Measurements from ENCODE around the gene SPSB2.

Gene SPSB2

GRCh38 chr12:6846316-6846869 lies 26.7 kb downstream of the SPSB2 start:
- Mint-ChIP-seq H3K36me3 (ENCODE audit: low read depth) (peaks cover 33% of the 10 kb centered on the region), H3K27me3 (ENCODE audit: low read depth) (no peaks in the 10 kb centered on the region), H3K9me3 (no peaks in the 10 kb centered on the region), H3K27ac (no peak overlapping the region), H3K4me1 (ENCODE audit: low read depth) (peaks cover 23% of the 10 kb centered on the region), H3K4me3 (no peak overlapping the region)
- DNase-seq (ENCODE audit: low spot score): no peak

- no peak overlapping the region for H3K27ac Mint-ChIP-seq
These were observed 27.7 kb downstream of the SPSB2 start for GRCh38 chr12:6845395-6845794.

GRCh38 chr12:6843118-6843902 lies 29.8 kb downstream of the SPSB2 start:
- H3K36me3 Mint-ChIP-seq (ENCODE audit: low read depth): peaks cover 19% of the 10 kb centered on the region
- H3K4me1 Mint-ChIP-seq (ENCODE audit: low read depth): peaks cover 5% of the 10 kb centered on the region
- H3K4me3 Mint-ChIP-seq: no peak overlapping the region
- H3K27me3 Mint-ChIP-seq (ENCODE audit: low read depth): no peaks in the 10 kb centered on the region
- DNase-seq (ENCODE audit: low spot score): no peak
- H3K27ac Mint-ChIP-seq: no peak overlapping the region
- H3K9me3 Mint-ChIP-seq: no peaks in the 10 kb centered on the region

More at GRCh38 chr12:6845395-6845794, 27.7 kb downstream of the SPSB2 start:
- Mint-ChIP-seq H3K4me3 (no peak overlapping the region), H3K9me3 (no peaks in the 10 kb centered on the region), H3K36me3 (ENCODE audit: low read depth) (peaks cover 30% of the 10 kb centered on the region), H3K4me1 (ENCODE audit: low read depth) (peaks cover 20% of the 10 kb centered on the region), H3K27me3 (ENCODE audit: low read depth) (no peaks in the 10 kb centered on the region)
- DNase-seq (ENCODE audit: low spot score): no peak

DNA sequence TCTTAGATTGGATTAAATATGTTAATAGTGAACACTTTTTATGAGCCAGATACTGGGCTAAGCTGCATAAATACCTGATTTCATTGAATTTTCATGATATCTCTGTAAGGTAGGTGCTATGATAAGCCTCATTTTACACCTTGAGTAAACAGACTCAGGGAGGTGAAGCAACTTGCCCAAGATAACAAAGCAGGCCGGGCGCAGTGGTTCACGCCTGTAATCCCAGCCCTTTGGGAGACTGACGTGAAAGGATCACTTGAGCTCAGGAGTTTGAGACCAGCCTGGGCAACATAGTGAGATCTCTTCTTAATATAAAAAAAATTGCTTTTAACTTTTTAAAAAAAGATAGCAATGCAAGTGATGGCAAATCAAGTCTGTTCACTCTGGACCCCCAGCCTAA lies 31.0 kb downstream of the SPSB2 start:
- Mint-ChIP-seq H3K36me3 (ENCODE audit: low read depth) (peaks cover 9% of the 10 kb centered on the region), H3K27ac (no peak overlapping the region), H3K4me3 (no peak overlapping the region), H3K9me3 (no peaks in the 10 kb centered on the region), H3K27me3 (ENCODE audit: low read depth) (no peaks in the 10 kb centered on the region), H3K4me1 (ENCODE audit: low read depth) (peaks cover 2% of the 10 kb centered on the region)
- DNase-seq (ENCODE audit: low spot score): no peak

GRCh38 chr12:6840761-6841515 lies 32.2 kb downstream of the SPSB2 start, which contains the start of gene GNB3:
GNB3 (plus strand) TSS chr12:6840925; CDS start chr12:6841288, 363 bp downstream.
- no peak for DNase-seq (ENCODE audit: low spot score)
- H3K27me3 Mint-ChIP-seq (ENCODE audit: low read depth): no peaks in the 10 kb centered on the region
- peaks cover 2% of the 10 kb centered on the region for H3K36me3 Mint-ChIP-seq (ENCODE audit: low read depth)
- H3K4me3 Mint-ChIP-seq: no peak within 1 kb of the TSS
- H3K4me1 Mint-ChIP-seq (ENCODE audit: low read depth): peaks cover 2% of the 10 kb centered on the region
- no peak within 1 kb of the TSS for H3K27ac Mint-ChIP-seq
- H3K9me3 Mint-ChIP-seq: no peaks in the 10 kb centered on the region

DNA sequence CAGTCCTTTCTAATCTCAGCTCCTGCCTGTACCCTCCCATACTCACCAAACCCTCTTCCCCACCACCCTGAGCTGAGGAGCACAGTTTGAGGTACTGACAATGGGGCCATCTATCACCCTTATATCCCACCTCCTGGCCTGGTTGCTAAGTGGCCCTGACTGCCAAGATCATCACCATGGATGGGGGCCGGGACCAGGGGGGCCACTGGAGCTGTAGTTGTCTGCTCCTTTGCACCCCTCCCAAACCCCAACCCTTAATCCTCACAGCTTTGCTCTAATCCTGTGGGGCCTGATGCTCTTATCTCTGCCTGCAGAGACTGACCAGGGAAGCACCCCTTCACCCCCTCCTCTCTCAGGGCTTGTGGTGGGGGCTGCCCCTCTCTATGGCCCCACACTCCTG lies 32.8 kb downstream of the SPSB2 start:
- peaks cover 5% of the 10 kb centered on the region for H3K4me1 Mint-ChIP-seq (ENCODE audit: low read depth)
- no peak for DNase-seq (ENCODE audit: low spot score)
- no peaks in the 10 kb centered on the region for H3K9me3 Mint-ChIP-seq
- H3K27ac Mint-ChIP-seq: no peak overlapping the region
- H3K27me3 Mint-ChIP-seq (ENCODE audit: low read depth): no peaks in the 10 kb centered on the region
- no peaks in the 10 kb centered on the region for H3K36me3 Mint-ChIP-seq (ENCODE audit: low read depth)
- H3K4me3 Mint-ChIP-seq: no peak overlapping the region

GRCh38 chr12:6839482-6840201 lies 33.5 kb downstream of the SPSB2 start:
- Mint-ChIP-seq H3K27me3 (ENCODE audit: low read depth) (no peaks in the 10 kb centered on the region), H3K4me3 (no peak overlapping the region), H3K9me3 (no peaks in the 10 kb centered on the region), H3K4me1 (ENCODE audit: low read depth) (peaks cover 7% of the 10 kb centered on the region), H3K36me3 (ENCODE audit: low read depth) (no peaks in the 10 kb centered on the region), H3K27ac (no peak overlapping the region)
- no peak for DNase-seq (ENCODE audit: low spot score)

DNA sequence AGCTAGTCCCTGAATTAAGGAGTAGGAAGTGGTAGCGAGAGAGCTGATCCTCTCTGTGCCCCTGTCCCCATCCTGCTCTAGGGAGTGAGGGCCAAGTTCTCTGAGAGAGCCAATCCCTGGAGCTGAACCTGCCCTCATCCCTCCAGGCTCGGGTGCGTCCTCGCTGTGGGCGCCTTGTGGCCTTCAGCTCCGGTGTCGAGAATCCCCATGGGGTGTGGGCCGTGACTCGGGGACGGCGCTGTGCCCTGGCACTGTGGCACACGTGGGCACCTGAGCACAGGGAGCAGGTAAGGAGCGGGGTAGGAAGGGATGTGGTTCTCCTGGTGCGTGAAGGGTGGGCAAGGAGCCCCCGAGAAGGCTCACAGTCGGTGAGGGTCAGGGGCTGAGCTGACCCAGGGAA lies 34.2 kb downstream of the SPSB2 start:
- Mint-ChIP-seq H3K27ac (no peak overlapping the region), H3K36me3 (ENCODE audit: low read depth) (no peaks in the 10 kb centered on the region)
- DNase-seq (ENCODE audit: low spot score): no peak

GRCh38 chr12:6837370-6838060 lies 35.6 kb downstream of the SPSB2 start:
- Mint-ChIP-seq H3K9me3 (no peaks in the 10 kb centered on the region), H3K4me1 (ENCODE audit: low read depth) (peaks cover 6% of the 10 kb centered on the region), H3K4me3 (no peak overlapping the region), H3K27ac (no peak overlapping the region), H3K36me3 (ENCODE audit: low read depth) (no peaks in the 10 kb centered on the region), H3K27me3 (ENCODE audit: low read depth) (no peaks in the 10 kb centered on the region)
- no peak for DNase-seq (ENCODE audit: low spot score)

More for the DNA sequence above, 34.2 kb downstream of the SPSB2 start:
- no peaks in the 10 kb centered on the region for H3K9me3 Mint-ChIP-seq
- peaks cover 7% of the 10 kb centered on the region for H3K4me1 Mint-ChIP-seq (ENCODE audit: low read depth)
- no peaks in the 10 kb centered on the region for H3K27me3 Mint-ChIP-seq (ENCODE audit: low read depth)
- no peak overlapping the region for H3K4me3 Mint-ChIP-seq

DNA sequence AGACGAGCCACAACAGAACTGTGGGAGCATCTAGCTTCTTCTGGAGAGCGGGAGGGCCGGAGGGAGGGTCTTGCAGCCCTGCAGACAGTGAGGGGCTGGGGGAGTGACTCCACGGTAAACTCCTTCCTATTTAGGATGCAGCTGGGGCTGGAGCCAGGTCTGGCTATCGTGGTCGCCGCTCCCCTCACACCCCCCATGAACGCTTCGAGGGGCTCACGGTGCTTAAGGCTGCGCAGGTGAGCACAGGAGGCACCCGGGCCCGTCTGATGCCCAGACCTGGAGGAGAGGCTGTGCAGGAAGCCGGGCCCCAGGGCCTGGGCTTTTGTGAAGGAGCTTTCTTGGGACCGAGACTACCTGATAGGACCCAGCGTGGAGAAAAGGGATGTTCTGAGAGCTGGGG lies 36.3 kb downstream of the SPSB2 start:
- no peak overlapping the region for H3K27ac Mint-ChIP-seq

DNA sequence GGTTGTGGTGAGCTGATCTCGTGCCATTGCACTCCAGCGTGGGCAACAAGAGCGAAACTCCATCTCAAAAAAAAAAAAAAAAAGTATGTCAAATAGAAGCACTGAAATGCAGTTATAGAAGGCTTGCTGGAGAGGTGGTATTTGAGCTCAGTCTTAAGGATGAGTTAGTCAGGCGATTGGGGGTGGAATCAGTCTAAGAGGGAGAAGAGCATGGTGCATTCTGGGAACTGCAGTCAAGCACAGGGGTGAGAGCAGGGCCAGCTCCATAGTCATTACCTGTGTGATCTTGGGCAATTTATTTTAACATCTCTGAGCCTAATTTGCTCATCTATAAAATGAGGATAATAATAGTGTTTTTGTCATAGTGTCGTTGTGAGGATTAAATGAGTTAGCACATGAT lies 38.2 kb downstream of the SPSB2 start:
- Mint-ChIP-seq H3K9me3 (no peaks in the 10 kb centered on the region), H3K4me3 (no peak overlapping the region), H3K36me3 (ENCODE audit: low read depth) (no peaks in the 10 kb centered on the region), H3K27me3 (ENCODE audit: low read depth) (peaks cover 10% of the 10 kb centered on the region), H3K4me1 (ENCODE audit: low read depth) (peaks cover 6% of the 10 kb centered on the region), H3K27ac (no peak overlapping the region)
- DNase-seq (ENCODE audit: low spot score): no peak

More for the DNA sequence above, 36.3 kb downstream of the SPSB2 start:
- Mint-ChIP-seq H3K4me1 (ENCODE audit: low read depth) (peaks cover 6% of the 10 kb centered on the region), H3K27me3 (ENCODE audit: low read depth) (no peaks in the 10 kb centered on the region), H3K4me3 (no peak overlapping the region), H3K36me3 (ENCODE audit: low read depth) (no peaks in the 10 kb centered on the region), H3K9me3 (no peaks in the 10 kb centered on the region)
- no peak for DNase-seq (ENCODE audit: low spot score)

DNA sequence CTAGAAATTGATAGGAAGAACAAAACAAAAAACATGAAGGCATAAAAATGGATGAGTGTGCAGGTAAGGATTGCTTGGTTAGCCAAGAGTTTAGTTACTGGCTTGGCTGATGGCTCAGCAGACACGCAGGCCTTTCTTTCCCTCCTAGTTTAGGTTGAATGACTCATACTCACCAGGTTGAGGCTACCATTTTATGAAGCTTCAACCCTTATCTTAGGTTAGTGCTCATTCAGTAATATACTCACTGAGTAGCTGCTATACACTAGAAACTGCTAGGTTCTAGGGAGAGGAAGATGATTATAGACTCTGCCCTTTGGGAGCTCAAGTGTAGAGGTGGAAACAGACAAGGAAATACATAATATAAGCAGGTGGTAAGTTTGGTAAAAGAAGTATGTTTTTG lies 38.8 kb downstream of the SPSB2 start:
- Mint-ChIP-seq H3K9me3 (no peaks in the 10 kb centered on the region), H3K4me1 (ENCODE audit: low read depth) (peaks cover 8% of the 10 kb centered on the region), H3K27ac (no peak overlapping the region), H3K4me3 (no peak overlapping the region), H3K27me3 (ENCODE audit: low read depth) (peaks cover 14% of the 10 kb centered on the region), H3K36me3 (ENCODE audit: low read depth) (no peaks in the 10 kb centered on the region)
- no peak for DNase-seq (ENCODE audit: low spot score)

- H3K27me3 Mint-ChIP-seq (ENCODE audit: low read depth): peaks cover 19% of the 10 kb centered on the region
- DNase-seq (ENCODE audit: low spot score): no peak
- no peaks in the 10 kb centered on the region for H3K36me3 Mint-ChIP-seq (ENCODE audit: low read depth)
- H3K27ac Mint-ChIP-seq: no peak overlapping the region
- H3K4me3 Mint-ChIP-seq: no peak overlapping the region
- H3K9me3 Mint-ChIP-seq: no peaks in the 10 kb centered on the region
- H3K4me1 Mint-ChIP-seq (ENCODE audit: low read depth): peaks cover 13% of the 10 kb centered on the region
These were observed 39.8 kb downstream of the SPSB2 start for GRCh38 chr12:6833189-6833890.
